Neural progenitor cell (in vitro differentiated cells): ENCODE measurements around the gene MRPL51. TPM values are rescaled to one million over a fixed set of nuclear protein-coding genes. Genes with fewer than 3 reads are reported as not detected.
"Not testable (repeated sequence)": the region's sequence is repeated elsewhere in the genome, so short reads cannot be mapped to it uniquely, and the experiment has no call there.

ENCODE experiments used
- DNase-seq: peaks from one replicate; pipeline ENCODE4 v3.0.0-alpha.2; 2016; ENCODE audit warnings: low spot score
- H2AFZ ChIP-seq: fragments of 200-600 bp; sonication (generic); replicated peaks from 2 replicates; pipeline ENCODE4 v1.6.1; 2016; ENCODE audit warnings: antibody characterized with exemption
- H3F3A ChIP-seq: fragments of 200-600 bp; sonication (generic); 2 replicates; pipeline ENCODE4 v1.6.1; 2016; ENCODE audit warnings: antibody characterized with exemption, low read depth
- H3K27ac ChIP-seq: fragments of 200-600 bp; sonication (generic); 2 replicates; pipeline ENCODE4 v1.5.1; 2016; ENCODE audit warnings: mild to moderate bottlenecking
- H3K27me3 ChIP-seq: fragments of 200-600 bp; sonication (generic); 2 replicates; pipeline ENCODE4 v1.6.1; 2016; ENCODE audit warnings: mild to moderate bottlenecking, moderate library complexity
- H3K36me3 ChIP-seq: fragments of 200-600 bp; sonication (generic); 2 replicates; pipeline ENCODE4 v1.5.1; 2016
- H3K4me1 ChIP-seq: fragments of 200-600 bp; sonication (generic); 2 replicates; pipeline ENCODE4 v1.6.1; 2016; ENCODE audit warnings: mixed run types
- H3K4me2 ChIP-seq: fragments of 200-600 bp; sonication (generic); 2 replicates; pipeline ENCODE4 v1.6.1; 2016
- H3K4me3 ChIP-seq: fragments of 200-600 bp; sonication (generic); 2 replicates; pipeline ENCODE4 v1.5.1; 2016
- H3K79me2 ChIP-seq: fragments of 200-600 bp; sonication (generic); 2 replicates; pipeline ENCODE4 v1.6.1; 2016; ENCODE audit warnings: low read depth
- H3K9ac ChIP-seq: fragments of 200-600 bp; sonication (generic); 2 replicates; pipeline ENCODE4 v1.6.1; 2016
- H3K9me3 ChIP-seq: fragments of 200-600 bp; sonication (generic); 2 replicates; pipeline ENCODE4 v1.5.1; 2016; ENCODE audit warnings: low read depth
- H4K20me1 ChIP-seq: fragments of 200-600 bp; sonication (generic); 2 replicates; pipeline ENCODE4 v1.6.1; 2016; ENCODE audit warnings: low read depth
- H3K27ac Mint-ChIP-seq: 3 replicates; pipeline ENCODE4 v1.8.0; 2021; ENCODE audit warnings: mixed read lengths
- H3K27me3 Mint-ChIP-seq: 2 replicates; pipeline ENCODE4 v1.8.0; 2022; ENCODE audit warnings: low read depth, mild to moderate bottlenecking, inconsistent platforms, moderate library complexity, mixed read lengths; ENCODE audit not compliant: insufficient read depth
- H3K36me3 Mint-ChIP-seq: 3 replicates; pipeline ENCODE4 v1.8.0; 2021; ENCODE audit warnings: mixed read lengths
- H3K4me1 Mint-ChIP-seq: 3 replicates; pipeline ENCODE4 v1.8.0; 2021; ENCODE audit warnings: mixed read lengths
- H3K4me3 Mint-ChIP-seq: 3 replicates; pipeline ENCODE4 v1.8.0; 2021; ENCODE audit warnings: mild to moderate bottlenecking, moderate library complexity, mixed read lengths
- H3K9me3 Mint-ChIP-seq: 3 replicates; pipeline ENCODE4 v1.8.0; 2020; ENCODE audit warnings: mixed read lengths
- CTCF ChIP-seq: fragments of 200-600 bp; sonication (generic); IDR thresholded peaks from 2 replicates; pipeline ENCODE4 v1.5.1; 2017; ENCODE audit warnings: antibody characterized with exemption, mild to moderate bottlenecking
- EZH2 ChIP-seq: fragments of 200-600 bp; sonication (generic); IDR thresholded peaks from 2 replicates; pipeline ENCODE4 v1.6.1; 2017; ENCODE audit warnings: antibody characterized with exemption, mild to moderate bottlenecking, moderate library complexity
- EZH2phosphoT487 ChIP-seq: fragments of 200-600 bp; sonication (generic); IDR thresholded peaks from 2 replicates; pipeline ENCODE4 v1.6.1; 2017; ENCODE audit warnings: antibody characterized with exemption
- total RNA-seq: library from RNA; depleted of rRNA; stranded (reverse); fragments of >200 nt; gene quantifications from 2 replicates; pipeline ENCODE4 v1.2.3, GENCODE V29; 2015; ENCODE audit warnings: low replicate concordance

The MRPL51 gene
- total RNA-seq, 1 donor from 2014 or later: 143 TPM

GRCh38 chr12:6494968-6495367 is 1.9 kb upstream of the MRPL51 start:
- peak overlapping the region; percentile 18 for H3K9ac ChIP-seq
- H3K27ac ChIP-seq: no peak overlapping the region
- peaks cover 76% of the 10 kb centered on the region for H3K79me2 ChIP-seq
- H3K4me1 ChIP-seq: peaks cover 23% of the 10 kb centered on the region
- peak overlapping the region; percentile 86 for H3K4me3 ChIP-seq
- peak overlapping the region; percentile 74 for H3K4me2 ChIP-seq
- H3K27ac Mint-ChIP-seq: no peak overlapping the region
- H3K9me3 Mint-ChIP-seq: no peaks in the 10 kb centered on the region
- no peak overlapping the region for H2AFZ ChIP-seq
- H3K36me3 Mint-ChIP-seq: peaks cover 20% of the 10 kb centered on the region
- DNase-seq: no peak
- H3K36me3 ChIP-seq: peaks cover 22% of the 10 kb centered on the region
- peaks cover 28% of the 10 kb centered on the region for H3K4me1 Mint-ChIP-seq
- TF ChIP-seq EZH2: no peak
- TF ChIP-seq CTCF: no peak
- no peak for TF ChIP-seq EZH2phosphoT487
- peak overlapping the region; percentile 97 for H3K4me3 Mint-ChIP-seq
- H3K27me3 Mint-ChIP-seq: no peaks in the 10 kb centered on the region
- H3K9me3 ChIP-seq: no peaks in the 10 kb centered on the region
- peaks cover 24% of the 10 kb centered on the region for H4K20me1 ChIP-seq
- H3K27me3 ChIP-seq: no peaks in the 10 kb centered on the region
- H3F3A ChIP-seq: peaks cover 26% of the 10 kb centered on the region

GRCh38 chr12:6494258-6494743 is 1.2 kb upstream of the MRPL51 start:
- peaks cover 19% of the 10 kb centered on the region for H3K36me3 Mint-ChIP-seq
- H3K4me1 Mint-ChIP-seq: peaks cover 28% of the 10 kb centered on the region
- Histone ChIP-seq H3F3A (peaks cover 32% of the 10 kb centered on the region), H3K36me3 (peaks cover 22% of the 10 kb centered on the region), H3K9ac (peak overlapping the region; percentile 18), H3K4me3 (peak overlapping the region; percentile 86), H3K27me3 (no peaks in the 10 kb centered on the region), H3K27ac (peak overlapping the region; percentile 76), H3K79me2 (peaks cover 70% of the 10 kb centered on the region), H3K4me2 (peak overlapping the region; percentile 74), H2AFZ (peak overlapping the region; percentile 26), H3K4me1 (peaks cover 23% of the 10 kb centered on the region), H4K20me1 (peaks cover 24% of the 10 kb centered on the region), H3K9me3 (no peaks in the 10 kb centered on the region)
- H3K27ac Mint-ChIP-seq: peak overlapping the region; percentile 89
- peak overlapping the region; percentile 97 for H3K4me3 Mint-ChIP-seq
- no peaks in the 10 kb centered on the region for H3K27me3 Mint-ChIP-seq
- no peaks in the 10 kb centered on the region for H3K9me3 Mint-ChIP-seq
- no peak for TF ChIP-seq EZH2
- no peak for TF ChIP-seq CTCF
- no peak for TF ChIP-seq EZH2phosphoT487
- no peak for DNase-seq

GRCh38 chr12:6493497-6494257 is 615 bp upstream of the MRPL51 start, which contains the start of gene NCAPD2:
Gene NCAPD2, plus strand, starts transcription at chr12:6494102. Its CDS starts 997 bp downstream, at chr12:6495099.
- peak; percentile 97 for DNase-seq
- peaks cover 23% of the 10 kb centered on the region for H3K4me1 ChIP-seq
- H3K27me3 ChIP-seq: no peaks in the 10 kb centered on the region
- peak within 1 kb of the TSS; percentile 68 for H3K9ac ChIP-seq
- peaks cover 33% of the 10 kb centered on the region for H3F3A ChIP-seq
- peak within 1 kb of the TSS; percentile 81 for H3K27ac ChIP-seq
- H3K4me3 ChIP-seq: peak within 1 kb of the TSS; percentile 86
- Mint-ChIP-seq H3K4me1 (peaks cover 28% of the 10 kb centered on the region), H3K9me3 (no peaks in the 10 kb centered on the region), H3K27me3 (peaks cover under 1% of the 10 kb centered on the region), H3K36me3 (peaks cover 17% of the 10 kb centered on the region), H3K4me3 (peak within 1 kb of the TSS; percentile 97), H3K27ac (peak within 1 kb of the TSS; percentile 93)
- H2AFZ ChIP-seq: peak within 1 kb of the TSS; percentile 55
- TF ChIP-seq CTCF: peak; percentile 29
- TF ChIP-seq EZH2phosphoT487: no peak
- peak within 1 kb of the TSS; percentile 74 for H3K4me2 ChIP-seq
- peaks cover 22% of the 10 kb centered on the region for H3K36me3 ChIP-seq
- H4K20me1 ChIP-seq: peaks cover 24% of the 10 kb centered on the region
- no peaks in the 10 kb centered on the region for H3K9me3 ChIP-seq
- H3K79me2 ChIP-seq: peaks cover 63% of the 10 kb centered on the region

- Histone ChIP-seq H3F3A (peaks cover 33% of the 10 kb centered on the region), H3K4me1 (peaks cover 15% of the 10 kb centered on the region), H3K36me3 (peaks cover 13% of the 10 kb centered on the region), H4K20me1 (peaks cover 17% of the 10 kb centered on the region), H3K79me2 (peaks cover 33% of the 10 kb centered on the region)
- not testable (repeated sequence) for H3K36me3 Mint-ChIP-seq, H3K4me2 ChIP-seq, H3K27ac Mint-ChIP-seq, H3K27ac ChIP-seq, H3K4me3 Mint-ChIP-seq, H3K4me3 ChIP-seq, H3K27me3 ChIP-seq, H3K9me3 ChIP-seq, DNase-seq, H3K9me3 Mint-ChIP-seq, H3K9ac ChIP-seq, H2AFZ ChIP-seq, H3K27me3 Mint-ChIP-seq
- peaks cover 16% of the 10 kb centered on the region for H3K4me1 Mint-ChIP-seq
Observed at GRCh38 chr12:6490673-6491072, 2.4 kb downstream of the MRPL51 start.
